GM12891 (cell line): Measurements from ENCODE around the gene ERVMER34-1.

Source experiments
- POLR2A ChIP-seq: IDR thresholded peaks from 2 replicates; pipeline ENCODE4 v1.6.1; 2011; ENCODE audit warnings: low read depth, low read length, control low read depth
- POLR2AphosphoS5 ChIP-seq: IDR thresholded peaks from 2 replicates; pipeline ENCODE4 v1.6.1; 2011; ENCODE audit warnings: low read depth, low read length, control low read depth

- TF ChIP-seq POLR2AphosphoS5 (no peak), POLR2A (no peak)
These were observed 33.1 kb downstream of the ERVMER34-1 start for GRCh38 chr4:52718123-52718522.
